ENCODE data around the gene NMT1. TPM values are rescaled to one million over a fixed set of nuclear protein-coding genes. Genes with fewer than 3 reads are reported as not detected.

The NMT1 gene
- total RNA-seq, 1 donor from 2014 or later: 101 TPM

DNA sequence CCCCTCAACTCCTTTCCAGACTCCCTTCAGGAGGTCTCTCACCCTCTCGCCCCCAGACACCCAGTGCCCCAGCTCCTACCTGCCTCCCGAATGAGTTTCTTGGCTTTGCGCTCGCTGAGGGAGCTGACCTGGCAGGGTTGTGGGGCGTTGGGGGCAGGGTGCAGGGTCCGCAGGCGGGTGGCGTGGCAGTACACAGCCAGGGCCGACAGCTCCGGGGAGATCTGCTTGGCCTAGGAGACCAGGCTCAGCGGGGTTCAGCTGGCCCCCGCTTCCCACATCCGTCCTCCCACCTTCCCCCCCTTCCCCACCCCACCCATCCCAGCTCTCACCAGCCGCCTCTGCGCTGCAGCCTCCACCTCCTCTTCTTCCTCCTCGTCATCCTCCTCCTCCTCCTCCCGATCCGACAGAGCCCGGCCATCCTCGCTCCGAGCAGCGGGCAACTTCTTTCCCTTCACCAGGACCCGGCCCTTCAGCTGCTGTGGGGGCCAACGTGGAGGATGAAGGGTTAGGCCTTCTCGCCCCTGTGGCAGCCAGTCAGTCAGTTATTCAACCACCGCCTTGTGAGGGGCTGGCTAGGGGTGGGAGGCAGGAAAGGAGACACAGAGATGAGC, 54.0 kb downstream of the NMT1 start:
- no peak for DNase-seq (ENCODE audit: low spot score)
- H3K4me3 ChIP-seq: no peak overlapping the region
- H3K4me3 Mint-ChIP-seq: no peak overlapping the region
- H3K4me1 ChIP-seq: no peaks in the 10 kb centered on the region
- no peak overlapping the region for H3K4me2 ChIP-seq
- no peaks in the 10 kb centered on the region for H3K36me3 Mint-ChIP-seq
- peaks cover 8% of the 10 kb centered on the region for H3F3A ChIP-seq (ENCODE audit: low read depth)
- H3K4me1 Mint-ChIP-seq: peaks cover 32% of the 10 kb centered on the region
- no peak overlapping the region for H3K27ac ChIP-seq
- H3K79me2 ChIP-seq (ENCODE audit: low read depth): no peaks in the 10 kb centered on the region
- H3K9me3 ChIP-seq (ENCODE audit: low read depth): no peaks in the 10 kb centered on the region
- peaks cover 2% of the 10 kb centered on the region for H3K27me3 Mint-ChIP-seq (ENCODE audit: insufficient read depth, low read depth)
- peaks cover 6% of the 10 kb centered on the region for H4K20me1 ChIP-seq (ENCODE audit: low read depth)
- H2AFZ ChIP-seq (replicated peaks): no peak overlapping the region
- no peaks in the 10 kb centered on the region for H3K9me3 Mint-ChIP-seq
- TF ChIP-seq, protein P1, sequence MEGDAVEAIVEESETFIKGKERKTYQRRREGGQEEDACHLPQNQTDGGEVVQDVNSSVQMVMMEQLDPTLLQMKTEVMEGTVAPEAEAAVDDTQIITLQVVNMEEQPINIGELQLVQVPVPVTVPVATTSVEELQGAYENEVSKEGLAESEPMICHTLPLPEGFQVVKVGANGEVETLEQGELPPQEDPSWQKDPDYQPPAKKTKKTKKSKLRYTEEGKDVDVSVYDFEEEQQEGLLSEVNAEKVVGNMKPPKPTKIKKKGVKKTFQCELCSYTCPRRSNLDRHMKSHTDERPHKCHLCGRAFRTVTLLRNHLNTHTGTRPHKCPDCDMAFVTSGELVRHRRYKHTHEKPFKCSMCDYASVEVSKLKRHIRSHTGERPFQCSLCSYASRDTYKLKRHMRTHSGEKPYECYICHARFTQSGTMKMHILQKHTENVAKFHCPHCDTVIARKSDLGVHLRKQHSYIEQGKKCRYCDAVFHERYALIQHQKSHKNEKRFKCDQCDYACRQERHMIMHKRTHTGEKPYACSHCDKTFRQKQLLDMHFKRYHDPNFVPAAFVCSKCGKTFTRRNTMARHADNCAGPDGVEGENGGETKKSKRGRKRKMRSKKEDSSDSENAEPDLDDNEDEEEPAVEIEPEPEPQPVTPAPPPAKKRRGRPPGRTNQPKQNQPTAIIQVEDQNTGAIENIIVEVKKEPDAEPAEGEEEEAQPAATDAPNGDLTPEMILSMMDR (IDR thresholded peaks at IDR 0.05): no peak
- TF ChIP-seq EZH2phosphoT487 (IDR thresholded peaks at IDR 0.05) (no peak), EZH2 (IDR thresholded peaks at IDR 0.05) (no peak)
- no peaks in the 10 kb centered on the region for H3K36me3 ChIP-seq
- no peak overlapping the region for H3K27ac Mint-ChIP-seq
- no peak overlapping the region for H3K9ac ChIP-seq
- H3K27me3 ChIP-seq: no peaks in the 10 kb centered on the region

GRCh38 chr17:45115871-45116270, 54.8 kb downstream of the NMT1 start:
- peaks cover 3% of the 10 kb centered on the region for H3F3A ChIP-seq (ENCODE audit: low read depth)
- H3K27me3 ChIP-seq: no peaks in the 10 kb centered on the region
- H2AFZ ChIP-seq (replicated peaks): no peak overlapping the region
- no peaks in the 10 kb centered on the region for H3K36me3 ChIP-seq
- H4K20me1 ChIP-seq (ENCODE audit: low read depth): peaks cover under 1% of the 10 kb centered on the region
- Mint-ChIP-seq H3K36me3 (no peaks in the 10 kb centered on the region), H3K27me3 (ENCODE audit: insufficient read depth, low read depth) (peaks cover 2% of the 10 kb centered on the region), H3K4me1 (peaks cover 32% of the 10 kb centered on the region), H3K9me3 (no peaks in the 10 kb centered on the region), H3K4me3 (peak overlapping the region; percentile 30), H3K27ac (peak overlapping the region; percentile 4)
- no peaks in the 10 kb centered on the region for H3K9me3 ChIP-seq (ENCODE audit: low read depth)
- no peak for DNase-seq (ENCODE audit: low spot score)
- H3K9ac ChIP-seq: no peak overlapping the region
- no peaks in the 10 kb centered on the region for H3K79me2 ChIP-seq (ENCODE audit: low read depth)
- no peaks in the 10 kb centered on the region for H3K4me1 ChIP-seq
- TF ChIP-seq EZH2phosphoT487 (IDR thresholded peaks at IDR 0.05) (no peak), EZH2 (IDR thresholded peaks at IDR 0.05) (no peak)
- TF ChIP-seq, protein P1 (IDR thresholded peaks at IDR 0.05): no peak
- H3K4me2 ChIP-seq: no peak overlapping the region
- no peak overlapping the region for H3K27ac ChIP-seq
- H3K4me3 ChIP-seq: no peak overlapping the region

GRCh38 chr17:45116434-45117016, 55.4 kb downstream of the NMT1 start:
- Histone ChIP-seq H3K9ac (no peak overlapping the region), H2AFZ (replicated peaks) (no peak overlapping the region), H4K20me1 (ENCODE audit: low read depth) (no peaks in the 10 kb centered on the region), H3K27me3 (no peaks in the 10 kb centered on the region), H3K36me3 (no peaks in the 10 kb centered on the region), H3K4me1 (no peaks in the 10 kb centered on the region), H3K27ac (no peak overlapping the region), H3K9me3 (ENCODE audit: low read depth) (no peaks in the 10 kb centered on the region), H3K79me2 (ENCODE audit: low read depth) (no peaks in the 10 kb centered on the region), H3K4me3 (no peak overlapping the region), H3F3A (ENCODE audit: low read depth) (no peaks in the 10 kb centered on the region), H3K4me2 (no peak overlapping the region)
- no peak for TF ChIP-seq EZH2phosphoT487 (IDR thresholded peaks at IDR 0.05)
- TF ChIP-seq, protein P1 (IDR thresholded peaks at IDR 0.05): no peak
- no peak for TF ChIP-seq EZH2 (IDR thresholded peaks at IDR 0.05)
- H3K4me1 Mint-ChIP-seq: peaks cover 26% of the 10 kb centered on the region
- no peaks in the 10 kb centered on the region for H3K9me3 Mint-ChIP-seq
- no peaks in the 10 kb centered on the region for H3K36me3 Mint-ChIP-seq
- peak overlapping the region; percentile 4 for H3K27ac Mint-ChIP-seq
- peaks cover 1% of the 10 kb centered on the region for H3K27me3 Mint-ChIP-seq (ENCODE audit: insufficient read depth, low read depth)
- H3K4me3 Mint-ChIP-seq: no peak overlapping the region
- DNase-seq (ENCODE audit: low spot score): no peak

All from neural progenitor cell (in vitro differentiated cells).